AG09319 (cell line): Measurements from ENCODE around the gene TBC1D8B.

Source experiments
- DNase-seq: peaks from one replicate; pipeline ENCODE4 v3.0.0-alpha.2; 2010; ENCODE audit warnings: low read depth; ENCODE audit errors: extremely low read depth
- TF ChIP-seq, protein P1 (sequence below): IDR thresholded peaks from 2 replicates; pipeline ENCODE4 v1.5.1; 2011; ENCODE audit warnings: low read depth, mild to moderate bottlenecking, inconsistent platforms, low read length, moderate library complexity

The TBC1D8B gene

GRCh38 chrX:106912864-106913263 lies 110.4 kb downstream of the TBC1D8B start:
- TF ChIP-seq, protein P1, sequence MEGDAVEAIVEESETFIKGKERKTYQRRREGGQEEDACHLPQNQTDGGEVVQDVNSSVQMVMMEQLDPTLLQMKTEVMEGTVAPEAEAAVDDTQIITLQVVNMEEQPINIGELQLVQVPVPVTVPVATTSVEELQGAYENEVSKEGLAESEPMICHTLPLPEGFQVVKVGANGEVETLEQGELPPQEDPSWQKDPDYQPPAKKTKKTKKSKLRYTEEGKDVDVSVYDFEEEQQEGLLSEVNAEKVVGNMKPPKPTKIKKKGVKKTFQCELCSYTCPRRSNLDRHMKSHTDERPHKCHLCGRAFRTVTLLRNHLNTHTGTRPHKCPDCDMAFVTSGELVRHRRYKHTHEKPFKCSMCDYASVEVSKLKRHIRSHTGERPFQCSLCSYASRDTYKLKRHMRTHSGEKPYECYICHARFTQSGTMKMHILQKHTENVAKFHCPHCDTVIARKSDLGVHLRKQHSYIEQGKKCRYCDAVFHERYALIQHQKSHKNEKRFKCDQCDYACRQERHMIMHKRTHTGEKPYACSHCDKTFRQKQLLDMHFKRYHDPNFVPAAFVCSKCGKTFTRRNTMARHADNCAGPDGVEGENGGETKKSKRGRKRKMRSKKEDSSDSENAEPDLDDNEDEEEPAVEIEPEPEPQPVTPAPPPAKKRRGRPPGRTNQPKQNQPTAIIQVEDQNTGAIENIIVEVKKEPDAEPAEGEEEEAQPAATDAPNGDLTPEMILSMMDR = no peak
- DNase-seq = no peak

DNA sequence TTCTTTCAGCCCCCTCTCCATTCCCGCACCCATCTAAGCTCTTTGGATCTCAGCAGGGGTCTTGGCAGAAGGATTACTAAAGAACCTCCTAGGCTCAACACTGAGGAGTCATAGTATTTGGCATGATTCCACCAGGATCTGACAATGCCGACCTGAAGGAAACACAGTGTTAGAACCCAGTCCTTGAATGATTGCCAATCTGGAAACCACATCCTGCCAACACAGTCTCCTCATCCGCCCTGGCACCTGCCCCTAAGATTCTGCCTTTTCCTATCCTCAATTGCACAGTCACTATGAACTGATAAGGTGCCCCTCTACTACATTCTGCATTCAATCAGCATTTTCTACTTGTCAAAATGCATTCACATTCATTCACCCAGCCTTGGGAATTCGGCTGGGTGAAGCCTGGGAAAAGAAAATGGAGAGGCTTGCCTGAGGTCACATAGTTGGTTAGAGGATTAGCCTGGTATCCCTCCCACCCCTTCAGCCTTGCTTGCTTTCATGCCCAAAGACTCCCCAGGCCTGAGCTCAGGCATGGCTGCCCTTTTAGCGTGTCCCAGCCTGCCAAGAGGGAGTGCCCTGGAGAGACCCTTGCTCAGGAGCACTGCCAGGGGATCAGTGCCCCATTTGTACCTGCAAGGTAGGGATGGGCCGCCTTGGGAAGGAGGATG lies 115.5 kb downstream of the TBC1D8B start:
- DNase-seq = no peak
- TF ChIP-seq, protein P1 = no peak

GRCh38 chrX:106919932-106920452 lies 117.5 kb downstream of the TBC1D8B start, which contains the start of gene CLDN2:
CLDN2 (plus strand) TSS chrX:106920402; CDS start chrX:106928229, 7,827 bp downstream.
- DNase-seq = no peak
- TF ChIP-seq, protein P1 = no peak

DNA sequence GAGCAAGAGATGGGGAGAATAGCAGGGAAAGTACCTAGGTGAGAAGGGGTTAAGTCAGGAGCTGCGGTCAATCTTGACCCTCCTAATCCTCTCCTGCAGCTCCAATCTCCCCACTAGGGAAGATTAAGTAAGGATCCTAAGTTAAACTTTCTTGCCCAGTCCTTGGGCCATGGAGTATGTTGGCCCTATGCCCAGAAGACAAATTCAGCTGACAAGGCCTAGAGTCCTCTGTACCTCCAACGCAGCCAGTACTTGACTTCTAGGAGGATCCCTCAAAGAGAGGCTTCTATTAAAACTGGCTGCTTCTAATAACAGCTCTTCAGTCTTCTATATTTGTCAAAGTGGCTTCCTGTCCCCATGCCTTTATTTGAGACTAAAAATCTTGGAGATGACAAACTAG lies 119.2 kb downstream of the TBC1D8B start:
- no peak for DNase-seq
- TF ChIP-seq, protein P1 = no peak
